Liver (tissue), 9 donors: ENCODE data around the gene NCDN. TPM values are rescaled to one million over a fixed set of nuclear protein-coding genes. Genes with fewer than 3 reads are reported as not detected.

ENCODE experiments used
- DNase-seq: peaks from one replicate; pipeline ENCODE4 v3.0.0-alpha.2; 2017; ENCODE audit warnings: low spot score
- H3K27ac ChIP-seq, 2 donors: one replicate each; pipeline ENCODE4 v1.7.0; 2013; ENCODE audit warnings: inconsistent platforms in 2 of 2, low read length in 2 of 2, control low read depth in 1 of 2, low read depth in 1 of 2, mild to moderate bottlenecking in 1 of 2
- H3K27me3 ChIP-seq, 4 donors: one replicate each; pipeline versions ENCODE4 v1.6.1 to v1.7.0; 2013; ENCODE audit warnings: low read length in 3 of 4, inconsistent platforms in 1 of 4, mild to moderate bottlenecking in 1 of 4, moderate library complexity in 1 of 4; ENCODE audit not compliant: control insufficient read depth in 4 of 4, insufficient read depth in 4 of 4
- H3K36me3 ChIP-seq, 4 donors: one replicate each; pipeline versions ENCODE4 v1.6.1 to v1.7.0; 2013; ENCODE audit warnings: low read length in 3 of 4, mild to moderate bottlenecking in 3 of 4, low read depth in 1 of 4, moderate library complexity in 1 of 4; ENCODE audit not compliant: control insufficient read depth in 4 of 4, insufficient read depth in 3 of 4
- H3K4me1 ChIP-seq, 4 donors: one replicate each; pipeline versions ENCODE4 v1.6.1 to v1.7.0; 2013; ENCODE audit warnings: low read length in 3 of 4, mild to moderate bottlenecking in 3 of 4, moderate library complexity in 1 of 4; ENCODE audit not compliant: control insufficient read depth in 4 of 4, insufficient read depth in 4 of 4
- H3K4me3 ChIP-seq, 3 donors: one replicate each; pipeline versions ENCODE4 v1.6.1 to v1.7.0; 2013; ENCODE audit warnings: low read length in 3 of 3, control low read depth in 1 of 3, low read depth in 1 of 3, mild to moderate bottlenecking in 1 of 3
- H3K9ac ChIP-seq, 2 donors: one replicate each; pipeline ENCODE4 v1.7.0; 2013; ENCODE audit warnings: low read length in 2 of 2, mild to moderate bottlenecking in 2 of 2, moderate library complexity in 2 of 2, control low read depth in 1 of 2, low read depth in 1 of 2
- H3K9me3 ChIP-seq, 4 donors: one replicate each; pipeline versions ENCODE4 v1.6.1 to v1.7.0; 2013; ENCODE audit warnings: low read length in 3 of 4; ENCODE audit not compliant: control insufficient read depth in 4 of 4
- EGR1 ChIP-seq, 2 donors: IDR thresholded peaks; 2 replicates each; pipeline ENCODE4 v1.6.1; 2016 to 2018; ENCODE audit warnings: antibody characterized with exemption in 2 of 2, low read depth in 2 of 2
- FOXA1 ChIP-seq: IDR thresholded peaks from 2 replicates; pipeline ENCODE4 v1.6.1; 2016; ENCODE audit warnings: antibody characterized with exemption
- FOXA2 ChIP-seq: IDR thresholded peaks from 2 replicates; pipeline ENCODE4 v1.6.1; 2016; ENCODE audit warnings: antibody characterized with exemption
- GABPA ChIP-seq, 2 donors: IDR thresholded peaks in 1 of 2; conservative IDR thresholded peaks in 1 of 2; 2 replicates each; pipeline ENCODE4 v1.6.1; 2016; ENCODE audit warnings: antibody characterized with exemption in 2 of 2, mild to moderate bottlenecking in 1 of 2, moderate library complexity in 1 of 2
- HNF4A ChIP-seq, 2 donors: conservative IDR thresholded peaks; 2 replicates each; pipeline ENCODE4 v1.6.1; 2016; ENCODE audit warnings: antibody characterized with exemption in 2 of 2, mild to moderate bottlenecking in 2 of 2
- HNF4G ChIP-seq: IDR thresholded peaks from 2 replicates; pipeline ENCODE4 v1.6.1; 2016; ENCODE audit warnings: antibody characterized with exemption
- NR2F2 ChIP-seq: IDR thresholded peaks from 2 replicates; pipeline ENCODE4 v1.6.1; 2016; ENCODE audit warnings: antibody characterized with exemption
- RAD21 ChIP-seq, 2 donors: IDR thresholded peaks; 2 replicates each; pipeline ENCODE4 v1.6.1; 2016; ENCODE audit warnings: antibody characterized with exemption in 2 of 2, mild to moderate bottlenecking in 2 of 2
- REST ChIP-seq: IDR thresholded peaks from 2 replicates; pipeline ENCODE4 v1.6.1; 2016; ENCODE audit warnings: antibody characterized with exemption, mild to moderate bottlenecking
- RXRA ChIP-seq, 2 donors: IDR thresholded peaks; 2 replicates each; pipeline ENCODE4 v1.6.1; 2017 to 2018; ENCODE audit warnings: antibody characterized with exemption in 2 of 2, mild to moderate bottlenecking in 1 of 2
- SP1 ChIP-seq: IDR thresholded peaks from 2 replicates; pipeline ENCODE4 v1.6.1; 2018; ENCODE audit warnings: antibody characterized with exemption, mild to moderate bottlenecking
- TAF1 ChIP-seq: conservative IDR thresholded peaks from 2 replicates; pipeline ENCODE4 v1.6.1; 2016; ENCODE audit warnings: antibody characterized with exemption, mild to moderate bottlenecking
- YY1 ChIP-seq: IDR thresholded peaks from 2 replicates; pipeline ENCODE4 v1.6.1; 2016; ENCODE audit warnings: antibody characterized with exemption, mild to moderate bottlenecking
- ZBTB33 ChIP-seq: IDR thresholded peaks from 2 replicates; pipeline ENCODE4 v1.6.1; 2016; ENCODE audit warnings: antibody characterized with exemption
- WGBS: extraction: QIAGEN DNeasy Blood & Tissue Kit; methylation state at CpG from one replicate; pipeline ENCODE4 v1.1.7; 2013; 5-methylcytosine and 5-hydroxymethylcytosine counted together
- polyA plus RNA-seq, 2 donors: library from polyadenylated mRNA; stranded (reverse) in 1 of 2; unstranded in 1 of 2; fragments of 200-250 nt in 1 of 2; fragments of >200 nt in 1 of 2; fragmentation: Nextera tagmentation in 1 of 2; extraction: Ambion mirVana in 1 of 2; gene quantifications; one replicate each; pipeline versions ENCODE4 v1.2.1 to v1.2.3, GENCODE V29; 2013 to 2015
- total RNA-seq, 2 donors: library from RNA; depleted of rRNA; stranded (reverse); fragments of >200 nt; gene quantifications; one replicate each; pipeline ENCODE4 v1.2.3, GENCODE V29; 2014
- TF ChIP-seq, protein P1 (sequence below): IDR thresholded peaks from 2 replicates; pipeline ENCODE4 v1.6.1; 2016; ENCODE audit warnings: antibody characterized with exemption
- TF ChIP-seq, protein P2 (sequence below): fragments of 150-350 bp; IDR thresholded peaks from 2 replicates; pipeline ENCODE4 v1.5.1; 2017; ENCODE audit warnings: improper control_type of control experiment, low read depth, low read length; ENCODE audit not compliant: missing input control
- donor health status: healthy.
- donor health status: healthy.
- donor health status: healthy.
- donor health status: healthy.
- donor health status: healthy.

NCDN gene
- total and polyA plus RNA-seq, 4 donors, result 2.7 to 7.9 (median 5.6) TPM

- TF ChIP-seq REST, result no peak
Measured at GRCh38 chr1:35546614-35547013, 11.0 kb upstream of the NCDN start (continued).

DNA sequence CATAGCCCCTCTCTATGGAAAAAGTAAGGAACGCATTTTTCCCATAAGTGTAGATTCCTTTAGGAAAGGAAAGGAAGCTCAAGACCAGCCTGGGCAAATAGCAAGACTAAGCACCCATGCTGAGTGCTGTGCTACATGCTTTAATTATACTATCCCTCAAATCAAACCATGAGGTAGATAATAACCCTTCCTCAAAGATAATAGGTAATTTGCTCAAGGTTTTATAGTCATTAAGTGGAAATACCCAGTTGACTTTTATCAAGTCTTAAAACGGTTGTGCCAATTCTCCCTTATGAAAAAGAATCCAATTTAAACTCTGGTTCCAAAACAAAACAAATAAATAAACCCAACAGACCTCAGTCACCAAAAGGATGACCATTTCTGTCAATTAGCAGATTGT lies 3.7 kb upstream of the NCDN start:
- Histone ChIP-seq H3K9ac (no peak overlapping the region), H3K4me1 (peaks cover 2 to 48% (median 41%) of the 10 kb centered on the region in 4 donors), H3K4me3 (no peak overlapping the region), H3K36me3 (peaks cover 1 to 25% (median 21%) of the 10 kb centered on the region in 4 donors), H3K9me3 (no peaks in the 10 kb centered on the region), H3K27me3 (no peaks in the 10 kb centered on the region), H3K27ac (no peak overlapping the region)
- no peak for DNase-seq
- TF ChIP-seq GABPA (IDR thresholded peaks at IDR 0.05 in 1 of 2, conservative IDR thresholded peaks at IDR 0.05 in 1 of 2), result no peak
- TF ChIP-seq YY1, result no peak
- TF ChIP-seq FOXA2, result no peak
- no peak for TF ChIP-seq FOXA1
- TF ChIP-seq RXRA (IDR thresholded peaks at IDR 0.05), result no peak
- no peak for TF ChIP-seq TAF1
- no peak for TF ChIP-seq NR2F2
- TF ChIP-seq ZBTB33, result no peak
- TF ChIP-seq HNF4G, result no peak
- TF ChIP-seq SP1, result no peak
- TF ChIP-seq EGR1 (IDR thresholded peaks at IDR 0.05; ENCODE audit: low read depth in 2 of 2), result no peak
- TF ChIP-seq, protein P1, sequence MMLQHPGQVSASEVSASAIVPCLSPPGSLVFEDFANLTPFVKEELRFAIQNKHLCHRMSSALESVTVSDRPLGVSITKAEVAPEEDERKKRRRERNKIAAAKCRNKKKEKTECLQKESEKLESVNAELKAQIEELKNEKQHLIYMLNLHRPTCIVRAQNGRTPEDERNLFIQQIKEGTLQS, result no peak
- TF ChIP-seq, protein P2, sequence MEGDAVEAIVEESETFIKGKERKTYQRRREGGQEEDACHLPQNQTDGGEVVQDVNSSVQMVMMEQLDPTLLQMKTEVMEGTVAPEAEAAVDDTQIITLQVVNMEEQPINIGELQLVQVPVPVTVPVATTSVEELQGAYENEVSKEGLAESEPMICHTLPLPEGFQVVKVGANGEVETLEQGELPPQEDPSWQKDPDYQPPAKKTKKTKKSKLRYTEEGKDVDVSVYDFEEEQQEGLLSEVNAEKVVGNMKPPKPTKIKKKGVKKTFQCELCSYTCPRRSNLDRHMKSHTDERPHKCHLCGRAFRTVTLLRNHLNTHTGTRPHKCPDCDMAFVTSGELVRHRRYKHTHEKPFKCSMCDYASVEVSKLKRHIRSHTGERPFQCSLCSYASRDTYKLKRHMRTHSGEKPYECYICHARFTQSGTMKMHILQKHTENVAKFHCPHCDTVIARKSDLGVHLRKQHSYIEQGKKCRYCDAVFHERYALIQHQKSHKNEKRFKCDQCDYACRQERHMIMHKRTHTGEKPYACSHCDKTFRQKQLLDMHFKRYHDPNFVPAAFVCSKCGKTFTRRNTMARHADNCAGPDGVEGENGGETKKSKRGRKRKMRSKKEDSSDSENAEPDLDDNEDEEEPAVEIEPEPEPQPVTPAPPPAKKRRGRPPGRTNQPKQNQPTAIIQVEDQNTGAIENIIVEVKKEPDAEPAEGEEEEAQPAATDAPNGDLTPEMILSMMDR, result no peak
- no peak for TF ChIP-seq RAD21 (IDR thresholded peaks at IDR 0.05)
- TF ChIP-seq HNF4A (conservative IDR thresholded peaks at IDR 0.05), result no peak
- WGBS, result 63% methylated on average over 2 of the region's 2 CpGs
